H9 (cell line): ENCODE data around the gene ZNF878. TPM values are rescaled to one million over a fixed set of nuclear protein-coding genes. Genes with fewer than 3 reads are reported as not detected.

Experiments
- DNase-seq: peaks from one replicate; pipeline ENCODE4 v3.0.0-alpha.2; 2017
- H2AFZ ChIP-seq: one replicate; pipeline ENCODE4 v1.6.1; 2013; ENCODE audit warnings: mild to moderate bottlenecking, low read length, control low read depth, moderate library complexity
- H2AK5ac ChIP-seq: 2 replicates; pipeline ENCODE4 v1.6.1; 2013; ENCODE audit warnings: low read length, control low read depth, mixed read lengths; ENCODE audit not compliant: insufficient read length
- H2BK120ac ChIP-seq: one replicate; pipeline ENCODE4 v1.6.1; 2013; ENCODE audit warnings: low read depth, mild to moderate bottlenecking, low read length, control low read depth, inconsistent platforms; ENCODE audit not compliant: poor library complexity, severe bottlenecking
- H2BK12ac ChIP-seq: 2 replicates; pipeline ENCODE4 v1.6.1; 2013; ENCODE audit warnings: low read length, control low read depth, mixed read lengths, low read depth; ENCODE audit not compliant: insufficient read length
- H2BK15ac ChIP-seq: 2 replicates; pipeline ENCODE4 v1.6.1; 2013; ENCODE audit warnings: low read depth, low read length, control low read depth
- H2BK20ac ChIP-seq: one replicate; pipeline ENCODE4 v1.6.1; 2013; ENCODE audit warnings: low read depth, mild to moderate bottlenecking, low read length, control low read depth, inconsistent platforms; ENCODE audit not compliant: poor library complexity, severe bottlenecking
- H2BK5ac ChIP-seq: 2 replicates; pipeline ENCODE4 v1.6.1; 2013; ENCODE audit warnings: low read length, control low read depth, mixed read lengths; ENCODE audit not compliant: insufficient read length
- H3K14ac ChIP-seq: 2 replicates; pipeline ENCODE4 v1.6.1; 2013; ENCODE audit warnings: low read length, control low read depth; ENCODE audit not compliant: insufficient read depth
- H3K18ac ChIP-seq: 2 replicates; pipeline ENCODE4 v1.6.1; 2013; ENCODE audit warnings: low read depth, mild to moderate bottlenecking, mixed read lengths, low read length, control low read depth; ENCODE audit not compliant: insufficient read length
- H3K23ac ChIP-seq: 2 replicates; pipeline ENCODE4 v1.6.1; 2013; ENCODE audit warnings: low read length, control low read depth, mixed read lengths, low read depth; ENCODE audit not compliant: insufficient read length
- H3K23me2 ChIP-seq: 2 replicates; pipeline ENCODE4 v1.6.1; 2013; ENCODE audit warnings: low read depth, mild to moderate bottlenecking, mixed read lengths, low read length, control low read depth; ENCODE audit not compliant: insufficient read length, poor library complexity, severe bottlenecking
- H3K27ac ChIP-seq: 2 replicates; pipeline ENCODE4 v1.5.1; 2013; ENCODE audit warnings: low read length, control low read depth, mixed read lengths, low read depth; ENCODE audit not compliant: insufficient read length
- H3K27me3 ChIP-seq: 2 replicates; pipeline ENCODE4 v1.6.1; 2013; ENCODE audit warnings: low read length, control low read depth, inconsistent platforms; ENCODE audit not compliant: insufficient read depth
- H3K4ac ChIP-seq: 2 replicates; pipeline ENCODE4 v1.6.1; 2013; ENCODE audit warnings: low read depth, mild to moderate bottlenecking, control low read depth, inconsistent platforms, low read length, moderate library complexity
- H3K4me1 ChIP-seq: 2 replicates; pipeline ENCODE4 v1.6.1; 2013; ENCODE audit warnings: low read length, control low read depth, inconsistent platforms; ENCODE audit not compliant: insufficient read depth
- H3K4me2 ChIP-seq: 2 replicates; pipeline ENCODE4 v1.6.1; 2013; ENCODE audit warnings: low read length, control low read depth, mixed read lengths; ENCODE audit not compliant: insufficient read length, insufficient read depth
- H3K56ac ChIP-seq: 2 replicates; pipeline ENCODE4 v1.6.1; 2013; ENCODE audit warnings: low read depth, mild to moderate bottlenecking, mixed read lengths, low read length, control low read depth; ENCODE audit not compliant: insufficient read length
- H3K79me1 ChIP-seq: 2 replicates; pipeline ENCODE4 v1.6.1; 2013; ENCODE audit warnings: low read depth, mild to moderate bottlenecking, moderate library complexity, low read length, control low read depth, inconsistent platforms; ENCODE audit not compliant: insufficient read depth, poor library complexity, severe bottlenecking
- H3K79me2 ChIP-seq: 2 replicates; pipeline ENCODE4 v1.6.1; 2013; ENCODE audit warnings: low read length, control low read depth, inconsistent platforms; ENCODE audit not compliant: insufficient read depth
- H3K9ac ChIP-seq: 2 replicates; pipeline ENCODE4 v1.6.1; 2013; ENCODE audit warnings: low read length, control low read depth, mixed read lengths; ENCODE audit not compliant: insufficient read length; ENCODE audit errors: extremely low read depth
- H3K9me3 ChIP-seq: one replicate; pipeline ENCODE4 v1.6.1; 2013; ENCODE audit warnings: low read depth, low read length, inconsistent platforms; ENCODE audit not compliant: control insufficient read depth
- H3T11ph ChIP-seq: one replicate; pipeline ENCODE4 v1.6.1; 2013; ENCODE audit warnings: mild to moderate bottlenecking, low read length, control low read depth, inconsistent platforms
- H4K20me1 ChIP-seq: one replicate; pipeline ENCODE4 v1.6.1; 2013; ENCODE audit not compliant: control insufficient read depth, insufficient read length, insufficient read depth
- H4K5ac ChIP-seq: 2 replicates; pipeline ENCODE4 v1.6.1; 2013; ENCODE audit warnings: low read depth, mild to moderate bottlenecking, mixed read lengths, low read length, control low read depth; ENCODE audit not compliant: insufficient read length
- H4K8ac ChIP-seq: replicated peaks from 2 replicates; pipeline ENCODE4 v1.6.1; 2013; ENCODE audit warnings: low read length, control low read depth, mixed read lengths, low read depth; ENCODE audit not compliant: insufficient read length
- H4K91ac ChIP-seq: 2 replicates; pipeline ENCODE4 v1.6.1; 2013; ENCODE audit warnings: low read depth, mild to moderate bottlenecking, moderate library complexity, mixed read lengths, low read length, control low read depth; ENCODE audit not compliant: insufficient read length
- H3K27ac Mint-ChIP-seq, 3 experiments: 2 replicates in 2 of 3; 3 replicates in 1 of 3; pipeline ENCODE4 v1.8.0; 2020 to 2021; ENCODE audit warnings: mixed read lengths in 3 of 3, mild to moderate bottlenecking in 1 of 3, moderate library complexity in 1 of 3
- H3K27me3 Mint-ChIP-seq: 2 replicates; pipeline ENCODE4 v1.8.0; 2021; ENCODE audit warnings: low read depth, mild to moderate bottlenecking, moderate library complexity, mixed read lengths
- H3K36me3 Mint-ChIP-seq, 3 experiments: 2 replicates in 2 of 3; 3 replicates in 1 of 3; pipeline ENCODE4 v1.8.0; 2020 to 2021; ENCODE audit warnings: low read depth in 3 of 3, mixed read lengths in 3 of 3; ENCODE audit not compliant: insufficient read depth in 1 of 3
- H3K4me1 Mint-ChIP-seq, 2 experiments: 2 replicates each; pipeline ENCODE4 v1.8.0; 2020; ENCODE audit warnings: mixed read lengths in 2 of 2
- H3K4me3 Mint-ChIP-seq, 2 experiments: 2 replicates in 1 of 2; 3 replicates in 1 of 2; pipeline ENCODE4 v1.8.0; 2020 to 2021; ENCODE audit warnings: mild to moderate bottlenecking in 2 of 2, mixed read lengths in 2 of 2, moderate library complexity in 1 of 2
- H3K9me3 Mint-ChIP-seq, 2 experiments: 2 replicates in 1 of 2; 3 replicates in 1 of 2; pipeline ENCODE4 v1.8.0; 2020; ENCODE audit warnings: mild to moderate bottlenecking in 2 of 2, mixed read lengths in 2 of 2, moderate library complexity in 1 of 2
- WGBS: extraction: QIAGEN DNeasy Blood & Tissue Kit; methylation state at CpG from one replicate; pipeline ENCODE4 v1.1.7; 2013; ENCODE audit warnings: missing lambda C conversion rate, low lambda C conversion rate, mixed read lengths; ENCODE audit not compliant: insufficient read length; ENCODE audit errors: extremely low coverage; 5-methylcytosine and 5-hydroxymethylcytosine counted together
- total RNA-seq: library from RNA; stranded (reverse); gene quantifications from 2 replicates; pipeline ENCODE4 v1.2.1, GENCODE V29; 2021
- TF ChIP-seq, protein P1 (sequence below): fragments of 200-600 bp; sonication (generic); conservative IDR thresholded peaks from 3 replicates; pipeline ENCODE4 v1.8.0; 2021; ENCODE audit warnings: antibody characterized with exemption, mild to moderate bottlenecking

ZNF878 gene
- total RNA-seq, 1 experiment from 2014 or later, result 5.4 TPM

DNA sequence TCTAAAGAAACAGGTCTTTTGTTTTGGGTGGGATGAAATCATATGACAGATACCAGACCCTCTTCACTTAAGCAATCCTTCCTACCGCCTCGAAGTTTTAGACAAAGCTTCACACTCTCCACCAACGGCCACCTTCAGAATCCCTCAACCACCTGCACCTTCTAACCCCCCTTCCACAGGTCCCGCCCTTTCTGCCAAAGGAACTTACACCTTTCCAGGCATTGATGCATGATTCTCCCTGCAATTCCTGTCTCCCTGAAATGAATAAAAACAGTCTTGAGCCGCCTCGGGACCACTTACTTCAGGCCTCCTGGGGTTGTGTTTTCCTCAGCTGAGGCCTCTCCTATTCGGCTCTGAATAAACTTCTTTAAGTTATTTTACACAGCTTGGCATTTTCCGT lies 18.1 kb downstream of the ZNF878 start:
- Histone ChIP-seq H3T11ph (no peak overlapping the region), H4K8ac (no peak overlapping the region), H3K27ac (no peak overlapping the region), H2BK20ac (no peak overlapping the region), H2BK12ac (no peak overlapping the region), H3K4ac (no peak overlapping the region), H3K79me2 (no peaks in the 10 kb centered on the region), H2BK15ac (no peak overlapping the region), H3K9ac (no peak overlapping the region), H2AK5ac (no peak overlapping the region), H4K20me1 (no peaks in the 10 kb centered on the region), H3K9me3 (peaks cover 7% of the 10 kb centered on the region), H3K4me2 (peak overlapping the region; percentile 48), H4K91ac (no peak overlapping the region), H2AFZ (no peak overlapping the region), H4K5ac (no peak overlapping the region), H3K23me2 (peaks cover 5% of the 10 kb centered on the region), H3K4me1 (no peaks in the 10 kb centered on the region; the same call in 1 of the 2 replicates), H2BK5ac (no peak overlapping the region), H3K14ac (no peak overlapping the region), H2BK120ac (no peak overlapping the region), H3K18ac (no peak overlapping the region), H3K27me3 (no peaks in the 10 kb centered on the region; the same call in 1 of the 2 replicates), H3K23ac (no peak overlapping the region), H3K79me1 (no peaks in the 10 kb centered on the region), H3K56ac (no peak overlapping the region)
- no CpG with 5 or more reads among the region's 8 CpGs for WGBS
- Mint-ChIP-seq H3K27ac (no peak overlapping the region), H3K4me3 (peak overlapping the region; percentile 66 to 78), H3K9me3 (peaks cover 10 to 13% of the 10 kb centered on the region in 2 experiments; a peak in 4 of 5 replicates), H3K27me3 (peaks cover 37% of the 10 kb centered on the region), H3K36me3 (peaks cover 3 to 27% (median 23%) of the 10 kb centered on the region in 3 experiments; a peak in 6 of 7 replicates), H3K4me1 (peaks cover 11 to 21% of the 10 kb centered on the region in 2 experiments)
- TF ChIP-seq, protein P1, sequence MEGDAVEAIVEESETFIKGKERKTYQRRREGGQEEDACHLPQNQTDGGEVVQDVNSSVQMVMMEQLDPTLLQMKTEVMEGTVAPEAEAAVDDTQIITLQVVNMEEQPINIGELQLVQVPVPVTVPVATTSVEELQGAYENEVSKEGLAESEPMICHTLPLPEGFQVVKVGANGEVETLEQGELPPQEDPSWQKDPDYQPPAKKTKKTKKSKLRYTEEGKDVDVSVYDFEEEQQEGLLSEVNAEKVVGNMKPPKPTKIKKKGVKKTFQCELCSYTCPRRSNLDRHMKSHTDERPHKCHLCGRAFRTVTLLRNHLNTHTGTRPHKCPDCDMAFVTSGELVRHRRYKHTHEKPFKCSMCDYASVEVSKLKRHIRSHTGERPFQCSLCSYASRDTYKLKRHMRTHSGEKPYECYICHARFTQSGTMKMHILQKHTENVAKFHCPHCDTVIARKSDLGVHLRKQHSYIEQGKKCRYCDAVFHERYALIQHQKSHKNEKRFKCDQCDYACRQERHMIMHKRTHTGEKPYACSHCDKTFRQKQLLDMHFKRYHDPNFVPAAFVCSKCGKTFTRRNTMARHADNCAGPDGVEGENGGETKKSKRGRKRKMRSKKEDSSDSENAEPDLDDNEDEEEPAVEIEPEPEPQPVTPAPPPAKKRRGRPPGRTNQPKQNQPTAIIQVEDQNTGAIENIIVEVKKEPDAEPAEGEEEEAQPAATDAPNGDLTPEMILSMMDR, result no peak
- DNase-seq, result no peak
